Measurements from ENCODE around the gene PABPN1L. TPM values are rescaled to one million over a fixed set of nuclear protein-coding genes. Genes with fewer than 3 reads are reported as not detected.

The PABPN1L gene
- total RNA-seq, 1 experiment from 2014 or later: not detected

DNA sequence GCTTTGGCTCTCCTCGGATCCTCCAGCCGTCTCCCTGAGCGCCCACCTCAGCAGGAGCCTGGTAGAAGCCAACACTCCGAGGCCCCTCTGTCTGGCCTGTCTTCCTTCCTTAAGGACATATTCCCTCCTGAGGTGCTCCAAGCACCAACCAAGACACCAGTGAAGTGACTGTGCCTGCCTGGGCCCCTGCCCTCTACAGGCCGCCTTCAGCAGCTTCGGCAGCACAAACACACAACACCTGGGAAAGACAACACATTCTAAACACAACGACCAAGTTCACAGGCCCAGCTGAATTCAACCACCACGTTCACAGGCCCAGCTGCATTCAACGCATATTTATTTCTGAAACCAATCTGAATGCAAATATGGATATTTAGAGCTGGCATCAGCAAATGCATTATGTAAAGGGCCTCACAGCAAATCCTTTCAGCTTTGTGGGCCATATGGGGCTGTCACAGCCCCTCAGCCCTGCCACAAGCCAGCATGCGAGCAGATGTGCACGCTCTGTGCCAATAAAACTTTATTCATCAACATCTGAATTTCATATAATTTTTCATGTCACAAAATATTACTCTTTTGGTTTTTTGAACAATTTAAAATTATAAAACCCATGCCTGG is 21.9 kb downstream of the PABPN1L start:
- peaks cover 4% of the 10 kb centered on the region for H3K36me3 ChIP-seq (ENCODE audit: control insufficient read depth, insufficient read depth, low read length)
- TF ChIP-seq, protein P1, sequence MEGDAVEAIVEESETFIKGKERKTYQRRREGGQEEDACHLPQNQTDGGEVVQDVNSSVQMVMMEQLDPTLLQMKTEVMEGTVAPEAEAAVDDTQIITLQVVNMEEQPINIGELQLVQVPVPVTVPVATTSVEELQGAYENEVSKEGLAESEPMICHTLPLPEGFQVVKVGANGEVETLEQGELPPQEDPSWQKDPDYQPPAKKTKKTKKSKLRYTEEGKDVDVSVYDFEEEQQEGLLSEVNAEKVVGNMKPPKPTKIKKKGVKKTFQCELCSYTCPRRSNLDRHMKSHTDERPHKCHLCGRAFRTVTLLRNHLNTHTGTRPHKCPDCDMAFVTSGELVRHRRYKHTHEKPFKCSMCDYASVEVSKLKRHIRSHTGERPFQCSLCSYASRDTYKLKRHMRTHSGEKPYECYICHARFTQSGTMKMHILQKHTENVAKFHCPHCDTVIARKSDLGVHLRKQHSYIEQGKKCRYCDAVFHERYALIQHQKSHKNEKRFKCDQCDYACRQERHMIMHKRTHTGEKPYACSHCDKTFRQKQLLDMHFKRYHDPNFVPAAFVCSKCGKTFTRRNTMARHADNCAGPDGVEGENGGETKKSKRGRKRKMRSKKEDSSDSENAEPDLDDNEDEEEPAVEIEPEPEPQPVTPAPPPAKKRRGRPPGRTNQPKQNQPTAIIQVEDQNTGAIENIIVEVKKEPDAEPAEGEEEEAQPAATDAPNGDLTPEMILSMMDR (IDR thresholded peaks at IDR 0.05; ENCODE audit: insufficient read depth in 1 of 2, low read depth in 1 of 2, low read length in 1 of 2, severe bottlenecking in 1 of 2, unreplicated experiment in 1 of 2): peak in 1 of 2 experiments; percentile 39
- Mint-ChIP-seq H3K4me3 (ENCODE audit: unreplicated experiment) (no peak overlapping the region), H3K36me3 (ENCODE audit: insufficient read depth, unreplicated experiment) (peaks cover 18% of the 10 kb centered on the region), H3K27ac (ENCODE audit: unreplicated experiment) (no peak overlapping the region), H3K4me1 (ENCODE audit: low read depth, unreplicated experiment) (no peaks in the 10 kb centered on the region), H3K27me3 (ENCODE audit: insufficient read depth, unreplicated experiment) (no peaks in the 10 kb centered on the region), H3K9me3 (ENCODE audit: unreplicated experiment) (no peaks in the 10 kb centered on the region)
- no peaks in the 10 kb centered on the region for H3K9me3 ChIP-seq
- POLR2A ChIA-PET: no interaction called here
- DNase-seq: no peak
- no peak overlapping the region for H3K4me3 ChIP-seq (ENCODE audit: low read depth, low read length)
- no peaks in the 10 kb centered on the region for H3K27me3 ChIP-seq (replicated peaks; ENCODE audit: control insufficient read depth, insufficient read depth, low read length)
- BruUV-seq (replicated peaks): no TSS peak
- intact Hi-C loops (cut with micrococcal nuclease; ENCODE audit: unreplicated experiment): no loop called here
- H3K4me1 ChIP-seq: no peaks in the 10 kb centered on the region
- CTCF ChIA-PET: no interaction called here

- intact Hi-C loops (cut with micrococcal nuclease; ENCODE audit: unreplicated experiment): no loop called here
- TF ChIP-seq, protein P1 (IDR thresholded peaks at IDR 0.05; ENCODE audit: insufficient read depth in 1 of 2, low read depth in 1 of 2, low read length in 1 of 2, severe bottlenecking in 1 of 2, unreplicated experiment in 1 of 2): no peak
- POLR2A ChIA-PET: no interaction called here
- H3K27me3 ChIP-seq (replicated peaks; ENCODE audit: control insufficient read depth, insufficient read depth, low read length): no peaks in the 10 kb centered on the region
- no peaks in the 10 kb centered on the region for H3K9me3 ChIP-seq
- Mint-ChIP-seq H3K9me3 (ENCODE audit: unreplicated experiment) (no peaks in the 10 kb centered on the region), H3K27ac (ENCODE audit: unreplicated experiment) (peak overlapping the region; percentile 3), H3K27me3 (ENCODE audit: insufficient read depth, unreplicated experiment) (no peaks in the 10 kb centered on the region), H3K4me3 (ENCODE audit: unreplicated experiment) (no peak overlapping the region), H3K4me1 (ENCODE audit: low read depth, unreplicated experiment) (no peaks in the 10 kb centered on the region), H3K36me3 (ENCODE audit: insufficient read depth, unreplicated experiment) (peaks cover 24% of the 10 kb centered on the region)
- CTCF ChIA-PET: no interaction called here
- no peak for DNase-seq
- no peak overlapping the region for H3K4me3 ChIP-seq (ENCODE audit: low read depth, low read length)
- BruUV-seq (replicated peaks): no TSS peak
- H3K4me1 ChIP-seq: no peaks in the 10 kb centered on the region
- H3K36me3 ChIP-seq (ENCODE audit: control insufficient read depth, insufficient read depth, low read length): peaks cover 4% of the 10 kb centered on the region
These were observed 23.2 kb downstream of the PABPN1L start for GRCh38 chr16:88843256-88843655.

- no peak overlapping the region for H3K4me3 Mint-ChIP-seq (ENCODE audit: unreplicated experiment)
- Histone ChIP-seq H3K36me3 (ENCODE audit: control insufficient read depth, insufficient read depth, low read length) (peaks cover 4% of the 10 kb centered on the region), H3K27me3 (replicated peaks; ENCODE audit: control insufficient read depth, insufficient read depth, low read length) (no peaks in the 10 kb centered on the region), H3K4me3 (ENCODE audit: low read depth, low read length) (no peak overlapping the region), H3K4me1 (no peaks in the 10 kb centered on the region), H3K9me3 (no peaks in the 10 kb centered on the region)
- no peaks in the 10 kb centered on the region for H3K4me1 Mint-ChIP-seq (ENCODE audit: low read depth, unreplicated experiment)
- POLR2A ChIA-PET: no interaction called here
- peaks cover 20% of the 10 kb centered on the region for H3K36me3 Mint-ChIP-seq (ENCODE audit: insufficient read depth, unreplicated experiment)
- no peaks in the 10 kb centered on the region for H3K27me3 Mint-ChIP-seq (ENCODE audit: insufficient read depth, unreplicated experiment)
- BruUV-seq (replicated peaks): no TSS peak
- TF ChIP-seq, protein P1 (IDR thresholded peaks at IDR 0.05; ENCODE audit: insufficient read depth in 1 of 2, low read depth in 1 of 2, low read length in 1 of 2, severe bottlenecking in 1 of 2, unreplicated experiment in 1 of 2): no peak
- no peaks in the 10 kb centered on the region for H3K9me3 Mint-ChIP-seq (ENCODE audit: unreplicated experiment)
- DNase-seq: no peak
- intact Hi-C loops (cut with micrococcal nuclease; ENCODE audit: unreplicated experiment): no loop called here
- CTCF ChIA-PET: no interaction called here
- peak overlapping the region; percentile 3 for H3K27ac Mint-ChIP-seq (ENCODE audit: unreplicated experiment)
These were observed 23.7 kb downstream of the PABPN1L start for GRCh38 chr16:88842806-88843205.
